ENCODE data around the gene HERPUD1.
"Not testable (repeated sequence)": the region's sequence is repeated elsewhere in the genome, so short reads cannot be mapped to it uniquely, and the experiment has no call there.

HERPUD1 gene

GRCh38 chr16:56990407-56991286 lies 58.7 kb downstream of the HERPUD1 start:
- Histone ChIP-seq H2BK15ac (ENCODE audit: low read length) (no peak overlapping the region), H2BK120ac (ENCODE audit: low read depth, low read length) (no peak overlapping the region), H3K4ac (ENCODE audit: low read length) (no peak overlapping the region), H2AFZ (ENCODE audit: low read length) (no peak overlapping the region), H2BK12ac (ENCODE audit: low read length) (no peak overlapping the region), H3K9ac (ENCODE audit: low read depth, low read length, poor library complexity) (no peak overlapping the region), H3K14ac (ENCODE audit: low read length) (no peak overlapping the region), H4K91ac (ENCODE audit: low read depth, low read length, poor library complexity) (no peak overlapping the region), H2AK5ac (ENCODE audit: low read depth, low read length) (no peak overlapping the region), H3K9me3 (replicated peaks in 1 of 2; ENCODE audit: control insufficient read depth in 2 of 2, insufficient read depth in 1 of 2, low read depth in 1 of 2, low read length in 2 of 2) (no peaks in the 10 kb centered on the region), H3K23ac (ENCODE audit: low read depth, low read length, poor library complexity) (no peak overlapping the region), H3K4me3 (ENCODE audit: low read length in 2 of 2) (no peak overlapping the region), H3K18ac (ENCODE audit: low read length) (no peak overlapping the region), H3K27ac (replicated peaks; ENCODE audit: low read length) (no peak overlapping the region), H4K8ac (ENCODE audit: low read depth, low read length) (no peak overlapping the region), H2BK5ac (ENCODE audit: low read length) (no peak overlapping the region), H3K27me3 (ENCODE audit: control insufficient read depth in 3 of 3, insufficient read depth in 3 of 3, low read depth in 1 of 3, low read length in 3 of 3) (peaks cover 4 to 78% (median 32%) of the 10 kb centered on the region in 3 experiments), H3K4me1 (ENCODE audit: control insufficient read depth in 2 of 2, insufficient read depth in 1 of 2, low read depth in 1 of 2, low read length in 2 of 2) (peaks cover 2 to 10% of the 10 kb centered on the region in 2 donors), H3K36me3 (replicated peaks in 1 of 2; ENCODE audit: control insufficient read depth in 2 of 2, insufficient read depth in 2 of 2, low read length in 2 of 2) (no peaks in the 10 kb centered on the region), H3K4me2 (ENCODE audit: insufficient read depth, low read length, poor library complexity, severe bottlenecking) (no peak overlapping the region), H3K79me1 (ENCODE audit: low read depth, low read length) (no peaks in the 10 kb centered on the region)
- DNase-seq (ENCODE audit: low spot score): no peak
- no CpG with 5 or more reads among the region's 16 CpGs for WGBS, 2 donors (ENCODE audit: extremely low coverage in 2 of 2, insufficient read length in 2 of 2, insufficient replicate concordance in 1 of 2)

GRCh38 chr16:56992431-56992830 lies 60.5 kb downstream of the HERPUD1 start:
- DNase-seq (ENCODE audit: low spot score); H3K4me2 ChIP-seq (ENCODE audit: insufficient read depth, low read length, poor library complexity, severe bottlenecking); H3K27ac ChIP-seq (replicated peaks; ENCODE audit: low read length); H2BK5ac ChIP-seq (ENCODE audit: low read length); H3K4ac ChIP-seq (ENCODE audit: low read length); H3K4me3 ChIP-seq (ENCODE audit: low read length in 2 of 2); H2BK120ac ChIP-seq (ENCODE audit: low read depth, low read length); H2BK15ac ChIP-seq (ENCODE audit: low read length); H4K91ac ChIP-seq (ENCODE audit: low read depth, low read length, poor library complexity); H3K23ac ChIP-seq (ENCODE audit: low read depth, low read length, poor library complexity); H3K79me1 ChIP-seq (ENCODE audit: low read depth, low read length); H4K8ac ChIP-seq (ENCODE audit: low read depth, low read length); H3K4me1 ChIP-seq (ENCODE audit: control insufficient read depth in 2 of 2, insufficient read depth in 1 of 2, low read depth in 1 of 2, low read length in 2 of 2); H3K9ac ChIP-seq (ENCODE audit: low read depth, low read length, poor library complexity); H3K14ac ChIP-seq (ENCODE audit: low read length); H3K9me3 ChIP-seq (replicated peaks in 1 of 2; ENCODE audit: control insufficient read depth in 2 of 2, insufficient read depth in 1 of 2, low read depth in 1 of 2, low read length in 2 of 2); H2AK5ac ChIP-seq (ENCODE audit: low read depth, low read length); H2BK12ac ChIP-seq (ENCODE audit: low read length); H3K18ac ChIP-seq (ENCODE audit: low read length); H2AFZ ChIP-seq (ENCODE audit: low read length); H3K36me3 ChIP-seq (replicated peaks in 1 of 2; ENCODE audit: control insufficient read depth in 2 of 2, insufficient read depth in 2 of 2, low read length in 2 of 2): not testable (repeated sequence)
- WGBS, 2 donors (ENCODE audit: extremely low coverage in 2 of 2, insufficient read length in 2 of 2, insufficient replicate concordance in 1 of 2): no CpG with 5 or more reads among the region's 1 CpG
- H3K27me3 ChIP-seq (ENCODE audit: control insufficient read depth in 3 of 3, insufficient read depth in 3 of 3, low read depth in 1 of 3, low read length in 3 of 3): peaks cover 4 to 71% (median 32%) of the 10 kb centered on the region in 3 experiments

- Histone ChIP-seq H3K9me3 (replicated peaks in 1 of 2; ENCODE audit: control insufficient read depth in 2 of 2, insufficient read depth in 1 of 2, low read depth in 1 of 2, low read length in 2 of 2) (no peaks in the 10 kb centered on the region), H3K14ac (ENCODE audit: low read length) (no peak overlapping the region), H3K27ac (replicated peaks; ENCODE audit: low read length) (no peak overlapping the region), H2AK5ac (ENCODE audit: low read depth, low read length) (no peak overlapping the region), H3K4me2 (ENCODE audit: insufficient read depth, low read length, poor library complexity, severe bottlenecking) (no peak overlapping the region), H3K4me3 (ENCODE audit: low read length in 2 of 2) (no peak overlapping the region), H3K79me1 (ENCODE audit: low read depth, low read length) (no peaks in the 10 kb centered on the region), H3K9ac (ENCODE audit: low read depth, low read length, poor library complexity) (no peak overlapping the region), H4K8ac (ENCODE audit: low read depth, low read length) (no peak overlapping the region), H2BK120ac (ENCODE audit: low read depth, low read length) (no peak overlapping the region), H4K91ac (ENCODE audit: low read depth, low read length, poor library complexity) (no peak overlapping the region), H2BK15ac (ENCODE audit: low read length) (no peak overlapping the region), H3K27me3 (ENCODE audit: control insufficient read depth in 3 of 3, insufficient read depth in 3 of 3, low read depth in 1 of 3, low read length in 3 of 3) (peaks cover 4 to 63% (median 28%) of the 10 kb centered on the region in 3 experiments), H2BK12ac (ENCODE audit: low read length) (no peak overlapping the region), H3K18ac (ENCODE audit: low read length) (no peak overlapping the region), H2AFZ (ENCODE audit: low read length) (no peak overlapping the region), H3K36me3 (replicated peaks in 1 of 2; ENCODE audit: control insufficient read depth in 2 of 2, insufficient read depth in 2 of 2, low read length in 2 of 2) (no peaks in the 10 kb centered on the region), H2BK5ac (ENCODE audit: low read length) (no peak overlapping the region), H3K4ac (ENCODE audit: low read length) (no peak overlapping the region), H3K23ac (ENCODE audit: low read depth, low read length, poor library complexity) (no peak overlapping the region), H3K4me1 (ENCODE audit: control insufficient read depth in 2 of 2, insufficient read depth in 1 of 2, low read depth in 1 of 2, low read length in 2 of 2) (peaks cover 2 to 10% of the 10 kb centered on the region in 2 donors)
- WGBS, 2 donors (ENCODE audit: extremely low coverage in 2 of 2, insufficient read length in 2 of 2, insufficient replicate concordance in 1 of 2): no CpG with 5 or more reads among the region's 2 CpGs
- no peak for DNase-seq (ENCODE audit: low spot score)
Observed at GRCh38 chr16:56993204-56993603, 61.3 kb downstream of the HERPUD1 start.

- H3K27ac ChIP-seq (replicated peaks; ENCODE audit: low read length): no peak overlapping the region
- no peak overlapping the region for H3K23ac ChIP-seq (ENCODE audit: low read depth, low read length, poor library complexity)
- no peak overlapping the region for H2BK12ac ChIP-seq (ENCODE audit: low read length)
- H3K4me2 ChIP-seq (ENCODE audit: insufficient read depth, low read length, poor library complexity, severe bottlenecking): no peak overlapping the region
- no peak overlapping the region for H2AFZ ChIP-seq (ENCODE audit: low read length)
- no peak overlapping the region for H4K91ac ChIP-seq (ENCODE audit: low read depth, low read length, poor library complexity)
- no peaks in the 10 kb centered on the region for H3K9me3 ChIP-seq (replicated peaks in 1 of 2; ENCODE audit: control insufficient read depth in 2 of 2, insufficient read depth in 1 of 2, low read depth in 1 of 2, low read length in 2 of 2)
- H3K36me3 ChIP-seq (replicated peaks in 1 of 2; ENCODE audit: control insufficient read depth in 2 of 2, insufficient read depth in 2 of 2, low read length in 2 of 2): no peaks in the 10 kb centered on the region
- no peak overlapping the region for H2AK5ac ChIP-seq (ENCODE audit: low read depth, low read length)
- no peak overlapping the region for H3K14ac ChIP-seq (ENCODE audit: low read length)
- no CpG with 5 or more reads among the region's 5 CpGs for WGBS, 2 donors (ENCODE audit: extremely low coverage in 2 of 2, insufficient read length in 2 of 2, insufficient replicate concordance in 1 of 2)
- peaks cover 6% of the 10 kb centered on the region in 2 donors for H3K4me1 ChIP-seq (ENCODE audit: control insufficient read depth in 2 of 2, insufficient read depth in 1 of 2, low read depth in 1 of 2, low read length in 2 of 2)
- no peak overlapping the region for H2BK5ac ChIP-seq (ENCODE audit: low read length)
- peaks cover 2 to 56% (median 17%) of the 10 kb centered on the region in 3 experiments for H3K27me3 ChIP-seq (ENCODE audit: control insufficient read depth in 3 of 3, insufficient read depth in 3 of 3, low read depth in 1 of 3, low read length in 3 of 3)
- no peak overlapping the region for H3K4ac ChIP-seq (ENCODE audit: low read length)
- no peak overlapping the region for H2BK120ac ChIP-seq (ENCODE audit: low read depth, low read length)
- H3K18ac ChIP-seq (ENCODE audit: low read length): no peak overlapping the region
- no peak for DNase-seq (ENCODE audit: low spot score)
- H3K79me1 ChIP-seq (ENCODE audit: low read depth, low read length): no peaks in the 10 kb centered on the region
- H3K9ac ChIP-seq (ENCODE audit: low read depth, low read length, poor library complexity): no peak overlapping the region
- no peak overlapping the region for H4K8ac ChIP-seq (ENCODE audit: low read depth, low read length)
- H3K4me3 ChIP-seq (ENCODE audit: low read length in 2 of 2): no peak overlapping the region
- no peak overlapping the region for H2BK15ac ChIP-seq (ENCODE audit: low read length)
Observed at GRCh38 chr16:56994311-56994710, 62.4 kb downstream of the HERPUD1 start.
